Globus pallidus (tissue), 1 donor: Measurements from ENCODE around the gene IL9R.
"Not testable (repeated sequence)": the region's sequence is repeated elsewhere in the genome, so short reads cannot be mapped to it uniquely, and the experiment has no call there.

Experiments used
- DNase-seq: peaks from one replicate; pipeline ENCODE4 v3.0.0-alpha.2; 2015; ENCODE audit warnings: low spot score

Gene IL9R, protein sequence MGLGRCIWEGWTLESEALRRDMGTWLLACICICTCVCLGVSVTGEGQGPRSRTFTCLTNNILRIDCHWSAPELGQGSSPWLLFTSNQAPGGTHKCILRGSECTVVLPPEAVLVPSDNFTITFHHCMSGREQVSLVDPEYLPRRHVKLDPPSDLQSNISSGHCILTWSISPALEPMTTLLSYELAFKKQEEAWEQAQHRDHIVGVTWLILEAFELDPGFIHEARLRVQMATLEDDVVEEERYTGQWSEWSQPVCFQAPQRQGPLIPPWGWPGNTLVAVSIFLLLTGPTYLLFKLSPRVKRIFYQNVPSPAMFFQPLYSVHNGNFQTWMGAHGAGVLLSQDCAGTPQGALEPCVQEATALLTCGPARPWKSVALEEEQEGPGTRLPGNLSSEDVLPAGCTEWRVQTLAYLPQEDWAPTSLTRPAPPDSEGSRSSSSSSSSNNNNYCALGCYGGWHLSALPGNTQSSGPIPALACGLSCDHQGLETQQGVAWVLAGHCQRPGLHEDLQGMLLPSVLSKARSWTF

DNA sequence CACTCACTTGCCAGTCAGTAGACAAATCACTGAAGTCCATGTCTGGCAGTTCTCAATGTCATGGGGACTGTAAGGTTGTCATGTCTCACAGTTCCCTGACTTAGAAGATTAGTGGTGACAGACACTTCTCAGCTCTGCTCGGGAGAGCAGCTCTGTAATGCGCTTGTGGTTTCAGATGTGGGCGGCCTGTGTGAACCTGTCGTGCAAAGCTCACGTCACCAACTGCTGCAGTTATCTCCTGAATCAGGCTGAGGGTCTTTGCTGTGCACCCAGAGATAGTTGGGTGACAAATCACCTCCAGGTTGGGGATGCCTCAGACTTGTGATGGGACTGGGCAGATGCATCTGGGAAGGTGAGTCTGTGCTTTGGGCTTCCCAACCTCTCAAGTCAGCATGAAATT, at the start of gene IL9R:
Gene IL9R, plus strand, starts transcription at position 261 of the 400 bp plus-strand sequence. Its CDS starts 64 bp downstream, at position 325.
- no peak for DNase-seq

DNA sequence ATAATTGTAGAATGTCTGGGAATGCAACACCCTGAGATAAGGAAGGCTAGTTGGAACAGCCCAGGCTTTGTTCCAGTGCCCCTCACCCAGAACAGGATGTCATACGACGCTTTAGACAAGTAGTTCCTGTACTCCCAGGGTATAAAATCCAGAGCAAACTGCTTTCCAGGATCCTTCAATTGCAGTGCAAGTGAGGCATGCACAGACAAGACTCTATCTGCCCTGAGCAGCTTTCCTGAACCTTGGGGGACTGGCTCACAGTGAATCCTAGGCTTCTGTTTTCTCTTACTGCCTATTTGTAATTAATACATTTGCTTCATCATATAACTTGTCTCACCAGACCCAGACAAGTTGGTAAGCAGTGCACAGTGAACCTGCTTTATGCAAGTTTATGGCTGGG, 48.4 kb upstream of the IL9R start:
- DNase-seq: no peak

DNA sequence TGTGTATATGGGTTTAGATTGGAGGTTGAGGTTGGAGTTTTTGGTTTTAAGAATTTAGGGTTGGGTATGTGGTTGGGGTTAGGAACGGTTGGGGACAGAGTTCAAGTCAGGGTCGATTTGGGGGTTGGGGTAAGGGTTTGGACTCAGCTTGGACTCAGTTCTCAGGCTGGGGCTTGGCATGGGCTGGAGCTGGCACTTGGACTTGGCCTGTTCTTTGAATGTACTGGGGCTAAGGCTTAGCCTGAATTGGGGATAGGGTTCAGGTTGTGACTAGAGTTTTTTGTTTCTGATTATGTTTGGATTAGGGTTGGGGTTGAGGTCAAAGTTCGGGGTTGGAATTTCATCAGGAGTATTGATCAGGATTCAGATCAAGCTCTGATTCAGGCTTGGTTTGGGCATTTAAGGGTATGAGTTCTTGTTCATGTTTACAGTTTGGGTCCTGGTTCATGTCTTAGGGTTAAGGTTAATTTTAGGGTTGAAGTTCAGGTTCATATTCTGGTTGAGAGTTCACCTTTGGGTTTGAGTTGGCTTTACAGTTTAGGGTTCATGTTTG, 46.2 kb upstream of the IL9R start:
- no peak for DNase-seq

DNA sequence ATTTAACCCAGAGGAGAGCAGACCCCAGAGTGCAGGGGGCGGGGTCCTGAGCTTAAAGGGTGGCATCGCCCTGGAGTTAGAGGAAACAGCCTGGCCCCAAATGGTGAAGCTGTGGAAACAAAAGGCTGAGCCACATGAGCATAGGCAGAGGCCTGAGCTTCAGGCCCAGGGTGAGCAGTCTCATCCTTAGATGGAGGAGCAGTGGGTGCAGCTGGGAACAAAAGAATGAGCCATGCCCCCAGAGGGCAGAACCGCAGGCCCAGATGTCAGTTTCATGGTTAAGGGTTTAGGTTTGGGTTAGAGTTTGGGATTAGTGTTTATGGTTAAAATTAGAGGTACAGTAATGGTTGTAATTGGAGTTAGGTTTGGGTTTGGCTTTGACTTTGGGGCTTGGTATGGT, 44.4 kb upstream of the IL9R start:
- DNase-seq: no peak

DNA sequence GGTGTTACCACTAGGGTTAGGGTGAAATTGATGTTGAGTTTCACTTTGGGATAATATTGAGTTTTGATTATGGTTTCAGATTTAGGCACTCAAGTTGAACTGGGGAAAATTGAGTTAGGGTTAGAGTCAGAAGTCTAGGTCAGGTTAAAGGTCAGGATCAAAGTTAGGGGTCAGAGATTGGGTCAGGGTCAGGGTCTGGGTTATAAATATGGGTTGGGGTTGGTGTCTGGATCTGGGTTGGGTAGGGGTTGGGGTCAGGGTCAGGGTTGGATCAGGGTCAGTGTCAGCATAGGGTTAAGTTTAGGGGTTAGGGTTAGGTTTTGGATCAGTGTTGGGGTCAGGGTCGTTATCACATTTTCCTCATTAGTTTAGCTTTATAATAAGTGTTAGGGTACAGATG, 42.7 kb upstream of the IL9R start:
- DNase-seq: no peak

DNA sequence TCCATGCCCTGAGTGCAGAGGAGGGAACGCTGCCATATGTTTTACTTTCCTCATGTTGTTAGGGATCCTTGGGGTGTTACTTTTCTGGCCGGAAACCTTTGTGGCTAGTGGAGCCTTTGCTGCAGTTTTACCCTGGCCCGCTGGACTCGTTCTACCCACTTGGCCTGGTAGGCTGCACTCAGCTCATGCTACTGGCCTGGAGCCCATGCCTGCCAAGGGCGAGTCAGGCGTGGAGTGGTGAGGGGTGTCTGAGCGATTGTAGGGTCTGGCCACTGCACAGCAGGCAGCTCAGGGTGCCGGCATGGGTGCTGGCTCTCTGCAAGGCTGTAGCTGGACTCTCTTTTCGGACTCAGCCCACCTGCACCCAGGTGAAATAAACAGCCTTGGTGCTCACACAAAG, 41.4 kb upstream of the IL9R start:
- DNase-seq: no peak

DNA sequence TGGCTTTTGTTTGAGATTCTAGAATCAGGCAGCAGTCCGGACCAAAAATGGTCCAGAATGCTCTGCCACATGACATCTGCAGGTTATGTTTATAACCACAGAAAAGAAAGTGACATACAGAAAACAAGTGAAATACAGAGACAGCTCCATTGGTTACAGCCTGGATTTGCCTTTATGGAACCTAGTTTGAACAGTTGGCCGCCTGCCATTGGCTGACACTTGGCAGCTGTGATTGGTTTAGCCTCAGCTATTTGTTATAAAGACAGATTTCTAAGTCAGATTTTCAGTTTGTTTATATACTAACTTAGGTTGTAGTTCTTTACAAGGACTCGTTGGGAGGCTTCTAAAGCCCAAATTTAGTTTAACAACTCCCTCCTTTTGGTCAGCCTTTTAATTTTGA, 40.8 kb upstream of the IL9R start:
- DNase-seq: peak; percentile 5

DNA sequence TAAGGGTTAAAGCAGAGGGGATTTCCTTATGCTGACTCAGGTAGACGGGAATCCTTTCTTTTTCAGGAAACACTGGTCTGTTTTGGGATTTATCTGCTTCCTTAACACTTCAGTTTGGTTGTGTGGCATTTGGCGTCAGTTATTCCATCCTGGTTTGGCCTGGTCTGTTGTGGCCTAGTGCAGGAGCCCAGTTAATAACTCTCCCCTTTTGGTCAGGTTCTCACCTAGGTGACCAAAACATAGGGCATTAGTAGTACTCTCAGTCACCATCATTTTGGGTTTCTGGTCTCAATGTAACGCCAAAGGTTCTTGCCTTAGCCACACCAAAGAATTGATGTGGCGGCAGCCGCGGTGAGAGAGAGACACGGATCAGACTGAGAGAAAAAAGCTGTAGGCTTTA, 39.7 kb upstream of the IL9R start:
- no peak for DNase-seq

DNA sequence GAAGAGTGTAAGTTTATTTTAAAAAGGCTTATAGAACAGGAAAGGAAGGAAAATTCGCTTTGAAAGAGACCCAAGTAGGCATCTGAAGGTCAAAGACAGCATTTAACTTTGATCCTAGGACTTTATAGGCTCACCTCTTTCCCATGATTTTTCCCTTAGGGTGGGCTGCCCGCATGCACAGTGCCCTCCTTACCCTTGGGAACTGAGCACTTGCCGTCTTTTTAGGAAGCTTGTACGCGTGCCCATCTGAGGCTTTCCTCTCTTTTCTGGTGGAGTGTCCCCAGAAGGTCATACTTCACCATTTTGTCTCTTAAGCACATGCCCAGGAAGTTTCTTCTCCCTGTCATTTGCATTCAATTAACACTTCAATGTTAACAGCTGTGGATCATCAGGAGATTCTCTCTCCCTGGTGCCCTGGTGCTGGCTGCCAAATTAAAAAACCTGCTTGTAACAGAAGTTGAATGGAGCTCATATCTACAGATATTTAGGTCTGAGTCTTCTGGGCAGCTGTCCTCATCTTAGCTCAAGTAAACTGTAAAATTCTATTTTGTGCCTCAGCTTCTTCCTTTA, 38.4 kb upstream of the IL9R start:
- DNase-seq: no peak

DNA sequence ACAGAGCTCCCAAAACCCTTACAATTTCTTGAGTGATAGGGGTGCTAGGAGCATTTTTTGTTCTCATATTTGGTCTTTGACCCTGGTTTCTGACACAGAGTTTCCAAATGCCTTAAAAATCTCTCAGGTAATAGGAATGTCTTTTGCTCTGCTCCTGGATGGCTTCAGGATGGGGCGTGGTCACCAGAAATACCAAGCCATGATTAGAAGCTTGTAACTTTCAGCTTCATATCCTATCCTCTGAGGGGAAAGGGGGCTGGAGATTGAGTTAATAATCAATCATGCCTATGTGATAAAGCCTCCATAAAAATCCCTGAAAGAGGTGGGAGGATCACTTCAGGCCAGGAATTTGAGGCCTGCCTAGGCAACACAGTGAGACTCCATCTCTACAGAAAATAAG, 34.6 kb upstream of the IL9R start:
- no peak for DNase-seq

DNA sequence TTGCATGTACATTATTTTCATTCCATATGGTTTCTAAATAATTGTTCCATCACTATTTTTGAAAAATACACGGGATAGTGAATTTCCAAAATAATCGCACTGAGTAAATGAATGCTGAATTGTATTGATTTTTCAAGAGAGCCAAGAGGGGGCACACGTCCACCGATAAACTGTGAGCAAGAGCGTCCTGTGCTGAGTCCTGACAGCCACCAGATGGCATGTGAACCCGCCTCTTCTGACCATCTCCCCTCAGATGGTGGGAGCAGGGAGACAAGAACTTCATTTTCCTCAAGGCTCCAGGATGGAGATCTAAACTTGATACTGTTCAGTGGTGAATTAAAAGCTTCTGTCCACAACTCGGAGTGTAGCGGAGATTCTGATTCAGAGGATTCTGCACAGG, 30.6 kb upstream of the IL9R start:
- DNase-seq: no peak

DNA sequence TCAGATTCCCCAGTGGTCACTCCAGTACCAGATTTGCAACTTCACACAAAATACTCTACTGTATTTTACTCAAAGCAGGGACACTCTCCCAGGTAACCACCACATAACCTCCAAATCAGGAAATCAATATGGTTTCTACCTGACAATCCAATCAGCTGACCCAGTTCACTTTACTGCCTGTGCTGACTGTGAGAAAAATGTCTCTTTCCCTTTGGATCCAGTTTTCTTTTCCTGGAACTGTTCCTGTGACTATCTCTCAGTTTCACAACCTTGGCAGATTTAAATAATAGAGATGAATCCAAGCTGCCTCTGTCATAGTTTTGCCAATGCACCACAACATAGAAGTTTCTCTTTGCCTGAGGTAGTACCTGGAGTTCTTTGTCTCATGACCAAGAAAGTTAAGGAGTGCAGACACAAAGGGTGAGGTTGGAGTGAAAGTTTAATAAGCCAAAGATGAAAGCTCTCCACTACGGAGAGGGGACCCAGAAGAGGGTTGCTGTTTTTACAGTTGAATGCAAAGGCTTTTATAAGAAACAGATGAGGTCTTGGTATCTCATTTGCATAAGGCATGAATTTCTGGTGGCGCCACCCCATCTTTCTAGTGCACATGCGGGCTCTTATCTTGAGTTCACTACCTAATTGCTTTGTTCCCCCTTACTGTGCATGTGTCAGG, 29.7 kb upstream of the IL9R start:
- DNase-seq: no peak

DNA sequence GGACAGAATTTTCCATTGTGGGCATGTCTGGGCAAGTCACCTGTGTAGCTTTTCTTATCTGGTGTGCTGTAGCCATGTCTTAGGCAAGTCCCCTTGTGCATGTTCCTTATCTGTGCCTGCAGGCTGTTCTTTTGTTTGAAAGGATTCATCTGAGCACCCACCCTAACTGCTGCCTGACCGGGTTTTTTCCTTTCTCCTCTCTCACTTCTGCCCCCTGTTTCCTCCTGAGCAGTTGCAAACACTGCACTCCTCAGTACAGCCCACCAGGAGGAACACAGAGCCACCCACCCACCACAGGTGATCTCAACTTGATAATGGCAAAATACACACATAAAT, 29.2 kb upstream of the IL9R start:
- DNase-seq: no peak

DNA sequence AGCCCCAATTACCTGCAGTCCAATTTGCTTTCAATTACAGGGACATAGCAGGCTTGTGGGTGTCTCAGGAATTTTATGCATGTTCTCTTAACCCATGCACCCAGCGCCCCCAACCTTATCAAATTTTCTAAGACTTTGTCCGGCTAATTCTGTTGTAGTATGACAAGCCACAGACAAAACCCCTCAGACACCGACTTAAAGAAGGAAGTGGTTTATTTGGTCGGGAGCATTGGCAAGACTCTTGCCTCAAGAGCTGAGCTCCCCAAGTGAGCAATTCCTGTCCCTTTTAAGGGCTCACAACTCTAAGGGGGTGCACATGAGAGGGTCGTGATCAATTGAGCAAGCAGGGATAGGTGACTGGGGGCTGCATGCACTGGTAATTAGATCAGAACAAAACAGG, 28.7 kb upstream of the IL9R start:
- DNase-seq: no peak

DNA sequence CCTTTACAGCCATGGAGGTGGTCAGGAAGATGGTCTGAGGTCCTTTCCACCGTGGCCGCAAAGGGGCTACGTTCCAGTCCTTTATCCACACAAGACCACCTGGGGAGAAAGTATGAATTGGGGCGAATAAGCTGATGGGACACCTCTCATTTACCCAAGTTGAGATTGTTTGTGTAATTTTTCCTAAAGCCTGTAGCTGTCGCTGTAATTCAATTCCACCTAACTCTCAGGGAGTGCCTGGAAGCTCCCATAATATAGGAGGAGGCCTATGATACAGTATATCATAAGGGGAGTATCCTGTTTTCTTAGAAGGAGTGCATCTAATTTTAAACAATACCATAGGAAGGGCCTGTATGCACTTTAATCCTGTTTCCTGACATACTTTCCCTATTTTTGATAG, 25.8 kb upstream of the IL9R start:
- not testable (repeated sequence) for DNase-seq

DNA sequence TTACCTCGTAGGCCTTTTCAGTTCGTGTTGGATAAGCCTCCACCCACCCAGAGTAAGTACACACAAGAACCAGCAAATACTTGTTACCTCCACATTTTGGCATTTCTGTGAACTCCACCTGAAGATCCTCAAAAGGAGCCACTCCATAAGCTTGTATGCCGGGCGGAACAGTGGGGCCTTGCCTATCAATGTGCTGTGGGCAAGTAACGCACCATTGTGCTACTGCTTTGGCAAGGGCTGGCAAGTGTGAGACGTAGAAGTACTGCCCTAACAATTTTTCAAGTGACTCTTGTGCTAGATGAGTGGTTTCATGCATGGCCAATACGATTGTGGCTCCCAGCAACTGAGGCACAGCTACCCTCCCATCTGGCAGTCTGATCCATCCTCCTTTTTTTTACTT, 25.3 kb upstream of the IL9R start:
- DNase-seq: not testable (repeated sequence)

DNA sequence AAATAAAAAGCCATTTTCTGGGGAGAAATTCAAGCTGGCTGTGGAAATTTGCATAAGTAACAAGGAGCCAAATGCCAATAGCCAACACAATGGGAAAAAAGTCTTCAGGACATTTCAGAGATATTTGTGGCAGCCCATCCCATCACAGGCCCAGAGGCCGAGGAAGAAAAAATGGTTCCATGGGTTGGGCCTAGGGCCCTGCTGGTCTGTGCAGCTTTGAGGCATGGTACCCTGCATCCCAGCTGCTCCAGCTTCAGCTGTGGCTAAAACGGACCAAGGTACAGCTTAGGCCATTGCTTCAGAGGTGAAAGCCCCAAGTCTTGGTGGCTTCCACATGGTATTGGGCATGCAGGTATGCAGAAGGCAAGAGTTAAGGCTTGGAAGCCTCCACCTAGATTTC, 14.2 kb upstream of the IL9R start:
- DNase-seq: no peak

DNA sequence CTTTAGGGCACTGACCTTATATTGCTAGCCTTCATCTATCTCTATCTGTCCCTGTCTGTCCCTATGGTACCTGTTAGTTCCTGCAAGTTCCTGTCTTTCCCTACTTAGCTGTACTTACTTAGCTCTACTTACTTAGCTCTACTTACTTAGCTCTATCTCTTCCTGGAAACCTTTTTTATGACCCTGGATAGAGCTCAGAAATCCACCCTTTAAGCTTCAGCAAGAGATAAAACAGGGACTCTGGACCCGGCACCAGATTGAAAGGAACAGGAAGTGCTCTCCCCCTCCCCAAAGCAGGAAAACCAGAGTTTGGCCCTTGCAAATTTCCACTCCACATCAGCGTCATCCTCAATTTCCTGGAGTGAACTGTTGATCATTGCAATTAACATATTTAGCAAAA, 12.3 kb upstream of the IL9R start:
- DNase-seq: no peak

DNA sequence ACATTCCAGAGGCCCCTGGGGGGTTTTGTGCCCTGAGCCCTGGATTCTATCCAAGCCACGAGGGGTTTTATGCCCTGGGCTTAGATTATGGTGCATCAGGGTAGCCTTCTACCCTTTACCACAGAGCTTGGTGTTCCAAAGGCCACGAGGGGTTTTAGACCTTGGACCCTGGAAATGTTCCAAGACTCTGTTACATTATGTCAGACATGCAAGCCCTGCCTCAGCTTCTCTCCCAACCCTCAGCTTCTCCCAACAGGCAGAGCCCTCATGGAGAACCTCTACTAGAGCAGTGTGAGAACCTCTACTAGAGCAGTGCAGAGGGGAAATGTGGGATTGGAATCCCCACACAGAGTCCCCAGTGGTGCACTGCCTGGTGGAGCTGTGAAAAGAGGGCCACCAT, 10.5 kb upstream of the IL9R start:
- DNase-seq: not testable (repeated sequence)

DNA sequence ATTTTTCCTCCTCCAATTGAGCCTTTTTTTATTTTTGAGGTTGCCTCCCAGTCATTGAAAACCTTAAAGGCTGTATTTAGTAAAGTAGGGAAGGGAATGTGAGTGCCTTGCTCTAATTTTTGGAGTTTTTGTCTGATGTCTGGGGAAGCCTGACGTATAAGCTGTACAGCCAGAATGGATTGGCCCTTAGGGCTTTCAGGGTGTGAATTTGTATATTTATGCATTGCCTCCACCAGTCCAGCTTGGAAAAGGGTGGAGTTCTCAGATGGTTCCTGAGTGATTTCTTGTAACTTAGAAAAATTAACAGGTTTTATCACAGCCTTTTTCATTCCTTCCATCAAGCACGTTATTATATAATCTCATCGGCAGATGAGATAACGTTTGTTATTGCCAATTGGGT, 8.6 kb upstream of the IL9R start:
- no peak for DNase-seq

DNA sequence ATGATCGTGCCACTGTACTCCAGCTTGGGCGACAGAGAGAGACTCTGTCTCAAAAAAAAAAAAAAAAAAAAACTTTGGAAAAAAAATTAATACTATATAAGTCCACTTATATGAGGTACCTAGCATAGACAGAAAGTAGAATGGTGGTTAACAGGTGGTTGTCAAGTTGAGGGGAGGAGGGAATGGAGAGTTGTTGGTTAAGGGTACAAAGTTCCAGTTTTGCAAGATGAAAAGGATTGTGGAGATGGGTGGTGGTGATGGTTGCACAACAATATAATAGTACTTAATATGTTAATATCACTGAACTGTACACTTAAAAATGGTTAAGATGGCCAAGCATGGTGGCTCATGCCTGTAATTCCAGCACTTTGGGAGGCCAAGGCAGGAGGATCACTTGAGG, 4.1 kb upstream of the IL9R start:
- DNase-seq: no peak

DNA sequence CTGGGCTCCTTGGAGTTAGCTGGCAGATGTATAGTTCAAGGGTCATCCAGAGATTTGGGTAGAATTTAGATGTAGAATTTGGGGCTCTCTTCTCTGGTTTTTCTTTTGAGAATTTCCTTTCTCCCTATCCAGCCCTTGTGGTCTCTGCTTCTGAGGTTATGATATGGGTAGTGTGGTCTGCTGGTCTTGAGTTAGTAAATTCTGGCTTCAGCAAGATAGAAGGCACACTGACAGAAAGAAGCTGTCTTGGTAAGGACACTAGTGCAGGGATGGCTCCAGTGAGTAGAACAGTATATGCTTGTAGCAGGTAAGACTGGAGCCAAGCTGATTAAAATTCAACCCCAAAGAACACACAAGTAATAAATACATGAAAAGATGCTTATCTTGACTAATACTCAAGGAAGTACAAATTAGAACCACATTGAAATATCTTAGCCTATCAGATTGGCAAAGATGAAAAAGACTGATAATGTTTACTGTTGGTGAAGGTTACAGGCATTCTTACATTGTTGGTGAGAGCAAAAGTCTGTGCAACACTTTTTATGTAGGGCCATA, 2.1 kb upstream of the IL9R start:
- DNase-seq: no peak

DNA sequence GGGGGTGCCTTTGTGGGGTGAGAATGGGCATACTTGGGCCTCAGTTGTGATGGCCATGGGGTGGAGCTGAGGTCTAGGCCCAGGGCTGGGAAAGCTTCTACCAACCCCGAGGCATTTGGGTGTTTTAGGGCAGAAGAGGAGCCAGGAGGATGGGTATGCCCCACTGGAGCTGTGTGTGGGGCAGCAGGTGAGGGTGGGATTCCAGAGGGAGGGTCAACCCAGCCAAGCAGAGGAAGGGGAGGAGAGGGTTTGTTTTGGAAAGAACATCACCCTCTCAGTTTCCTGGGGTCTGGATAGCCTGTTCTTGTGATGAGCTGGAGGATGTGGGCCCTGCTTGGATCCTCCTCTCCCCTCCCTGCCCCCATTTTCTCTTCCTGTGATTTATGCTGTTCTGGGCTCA, 620 bp downstream of the IL9R start:
- DNase-seq: no peak
